HG03060 (cell line): ENCODE data around the gene DNHD1.

Source experiments
- ATAC-seq: cut with Tn5 transposase; IDR thresholded peaks from one replicate; pipeline ENCODE4 v1.9.1; 2021; ENCODE audit warnings: low read depth, moderate number of reproducible peaks; ENCODE audit not compliant: unreplicated experiment

Gene DNHD1, protein sequence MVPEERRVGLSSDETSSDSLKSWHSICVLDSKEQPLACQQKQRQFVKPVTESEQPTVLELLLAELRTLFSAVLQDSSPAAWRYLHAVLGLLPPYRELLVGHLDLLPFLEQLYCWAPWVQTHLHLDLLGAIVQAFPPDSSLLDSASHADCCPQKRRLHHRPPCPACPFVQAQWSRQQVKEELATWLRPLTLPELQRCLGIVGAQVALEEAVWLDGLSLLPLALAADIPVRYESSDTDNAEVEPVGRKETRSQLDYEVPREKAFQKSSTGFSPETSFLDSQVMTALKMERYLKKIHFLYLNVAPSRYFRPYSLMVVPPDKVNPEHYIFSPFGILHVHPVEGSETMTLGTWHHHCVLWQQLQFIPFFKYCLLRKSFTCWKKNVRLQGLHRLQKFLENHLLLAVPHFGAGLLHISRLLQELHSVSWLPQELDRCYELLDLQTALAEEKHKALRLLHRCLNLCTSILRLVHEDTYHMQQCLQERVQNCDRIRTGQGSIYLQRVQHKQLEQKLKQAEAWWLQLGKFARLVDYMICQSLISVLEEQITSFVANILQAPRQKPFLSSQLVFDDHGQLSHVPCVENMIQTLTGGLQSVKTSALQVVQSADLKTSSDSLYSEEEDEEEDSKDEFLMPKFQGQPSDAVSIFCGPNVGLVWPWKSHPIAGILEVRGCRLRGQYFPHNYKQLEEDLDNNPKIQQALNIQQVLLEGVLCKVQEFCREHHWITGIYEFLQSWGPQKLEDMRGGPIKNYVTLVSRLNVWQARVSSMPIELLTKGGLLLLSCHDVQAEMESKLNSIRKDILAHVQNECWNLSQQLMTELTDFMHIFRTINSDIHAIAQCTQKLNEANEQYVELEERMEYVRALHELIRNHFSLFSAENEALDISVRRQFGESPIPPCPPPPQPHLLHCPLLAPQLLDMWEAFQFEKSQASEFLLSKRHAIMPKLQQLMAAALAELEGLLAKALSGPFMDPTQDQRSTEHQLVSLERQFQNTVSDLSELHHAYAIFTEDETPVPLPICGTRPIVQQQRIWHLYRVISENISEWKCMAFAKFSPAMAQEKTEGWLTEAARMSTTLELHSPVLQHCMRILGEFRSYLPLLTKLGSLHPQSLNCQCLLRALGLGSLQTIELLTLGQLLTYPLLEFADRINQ (N-terminal part only)

GRCh38 chr11:6497069-6497839 lies at the start of gene DNHD1:
Gene DNHD1 (plus strand): TSS chr11:6497280. CDS start chr11:6498216, 936 bp downstream.
- no peak for ATAC-seq

- no peak for ATAC-seq
Observed at GRCh38 chr11:6448574-6448973, 48.5 kb upstream of the DNHD1 start.

- no peak for ATAC-seq
Observed at GRCh38 chr11:6452219-6452618, 44.9 kb upstream of the DNHD1 start.

DNA sequence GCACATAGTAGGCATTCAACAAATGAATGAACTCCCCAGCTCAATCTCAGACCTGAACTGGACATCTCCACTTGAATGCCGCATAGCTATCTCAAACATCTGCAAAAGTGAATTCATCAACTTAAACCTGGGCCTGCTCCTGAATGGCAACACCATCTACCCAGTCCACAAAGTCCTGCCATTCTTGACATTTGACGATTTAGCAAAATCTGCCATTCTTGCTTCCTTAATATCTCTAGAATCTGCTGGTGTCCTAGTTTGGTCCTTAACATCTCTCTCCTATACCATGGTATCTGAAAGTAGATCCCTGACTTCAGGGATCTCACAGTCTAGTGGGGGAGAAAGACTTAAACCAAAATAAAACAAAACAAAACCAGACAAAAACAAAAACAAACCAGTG lies 43.9 kb upstream of the DNHD1 start:
- no peak for ATAC-seq

DNA sequence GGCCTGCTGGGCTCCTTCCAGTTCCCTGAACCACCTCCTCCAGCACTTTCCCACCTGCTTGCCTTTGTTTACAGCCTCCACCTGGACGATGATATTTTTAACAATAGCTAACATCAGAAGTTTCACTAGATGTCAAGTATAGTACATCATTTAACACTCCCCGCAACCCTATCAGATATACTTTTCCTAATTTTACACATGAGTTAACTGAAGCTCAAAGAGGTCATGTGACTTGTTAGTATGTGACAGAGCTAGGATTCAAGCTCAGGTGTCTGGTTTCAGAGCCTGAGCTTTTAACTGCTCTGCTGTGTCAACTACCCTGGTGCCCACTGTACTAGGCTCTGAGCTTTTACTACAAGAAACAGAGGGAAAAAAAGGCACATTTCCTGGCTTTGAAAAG lies 42.0 kb upstream of the DNHD1 start:
- ATAC-seq = no peak

DNA sequence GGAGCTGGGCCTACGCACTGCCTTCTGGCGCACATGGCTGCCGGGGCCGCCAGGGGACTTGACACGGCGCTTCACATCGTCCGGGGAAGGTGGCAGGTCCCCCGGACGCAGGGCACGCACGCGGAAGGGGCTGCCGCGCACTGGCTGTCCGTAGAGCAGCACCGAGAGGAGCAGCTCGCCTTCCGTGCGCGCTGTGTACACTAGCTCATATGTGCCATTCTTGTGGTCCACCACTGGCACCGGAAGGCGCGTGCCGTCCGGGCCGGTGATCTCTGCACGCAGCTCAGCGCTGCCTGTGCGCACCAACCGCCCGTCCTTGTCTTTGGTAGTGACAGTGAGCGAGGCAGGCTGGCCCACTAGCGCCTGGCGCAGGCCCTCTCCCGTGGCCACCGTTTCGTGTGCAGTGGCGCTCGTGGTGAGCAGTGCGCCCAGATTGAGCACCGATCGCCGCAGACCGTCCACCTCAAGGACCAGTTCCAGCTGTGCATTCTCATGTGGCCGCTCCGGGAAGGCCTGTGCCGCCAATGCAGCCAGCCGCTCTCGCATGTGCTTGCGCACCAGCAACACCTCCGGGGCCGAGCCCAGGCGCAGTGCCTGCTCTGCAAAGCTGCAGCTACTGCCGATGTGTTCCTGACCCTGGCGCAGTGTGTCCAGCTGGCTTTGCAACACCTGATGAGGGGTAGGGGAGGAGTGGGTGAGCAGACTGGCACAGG lies 40.6 kb upstream of the DNHD1 start:
- ATAC-seq = no peak

DNA sequence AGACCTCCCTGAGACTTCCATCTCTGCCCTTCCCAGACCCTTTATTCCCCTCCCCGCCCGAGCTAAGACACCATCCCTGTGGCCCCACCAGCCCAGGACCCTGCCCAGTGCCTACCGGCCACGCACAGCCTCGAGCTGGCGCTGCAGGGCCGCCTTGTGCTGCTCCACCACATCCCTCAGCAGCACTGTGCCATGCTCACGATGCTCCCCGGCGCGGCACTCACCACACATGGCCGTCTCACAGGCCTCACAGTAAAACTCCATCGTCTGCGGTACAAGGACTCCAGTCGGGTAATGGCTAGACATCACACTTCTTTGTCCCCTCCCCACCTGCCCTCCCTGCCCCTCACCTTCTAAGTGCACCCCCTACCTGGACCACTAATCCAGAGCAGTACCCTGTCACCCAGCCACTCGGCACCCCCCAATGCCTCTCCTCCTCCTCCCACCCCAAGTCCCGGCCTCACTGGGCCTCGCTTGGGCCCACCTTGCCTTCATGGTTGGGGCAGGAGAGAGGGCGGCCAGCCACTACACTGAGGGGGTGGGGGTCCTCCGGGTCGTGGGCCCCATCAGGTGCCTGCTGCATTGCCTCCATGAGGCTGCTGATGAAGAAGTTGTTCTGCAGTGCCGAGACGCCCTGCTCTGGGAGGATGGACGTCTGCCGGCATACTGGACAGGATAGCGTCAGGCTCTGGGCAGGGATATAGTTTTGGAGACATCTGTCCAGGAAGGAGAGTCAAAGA lies 39.3 kb upstream of the DNHD1 start:
- ATAC-seq = no peak

GRCh38 chr11:6458352-6459098 lies 38.6 kb upstream of the DNHD1 start:
- ATAC-seq = no peak

DNA sequence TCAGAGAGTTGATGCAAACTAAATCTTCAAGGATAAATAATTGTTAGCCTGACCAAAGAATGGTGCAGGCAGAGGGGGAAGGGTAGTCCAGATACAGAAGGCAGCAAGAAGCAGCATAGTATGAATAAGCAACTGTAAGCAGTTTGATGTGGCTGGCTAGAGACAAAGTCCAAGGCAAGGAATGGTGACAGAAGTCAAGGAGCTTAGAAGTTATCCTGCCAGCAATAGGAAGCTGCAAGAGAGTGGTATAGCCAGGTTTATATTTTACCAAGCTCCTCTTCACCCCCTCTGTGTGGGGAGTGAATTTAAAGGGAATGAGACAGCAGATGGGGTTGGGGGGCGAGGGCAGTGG lies 38.0 kb upstream of the DNHD1 start:
- ATAC-seq = no peak

DNA sequence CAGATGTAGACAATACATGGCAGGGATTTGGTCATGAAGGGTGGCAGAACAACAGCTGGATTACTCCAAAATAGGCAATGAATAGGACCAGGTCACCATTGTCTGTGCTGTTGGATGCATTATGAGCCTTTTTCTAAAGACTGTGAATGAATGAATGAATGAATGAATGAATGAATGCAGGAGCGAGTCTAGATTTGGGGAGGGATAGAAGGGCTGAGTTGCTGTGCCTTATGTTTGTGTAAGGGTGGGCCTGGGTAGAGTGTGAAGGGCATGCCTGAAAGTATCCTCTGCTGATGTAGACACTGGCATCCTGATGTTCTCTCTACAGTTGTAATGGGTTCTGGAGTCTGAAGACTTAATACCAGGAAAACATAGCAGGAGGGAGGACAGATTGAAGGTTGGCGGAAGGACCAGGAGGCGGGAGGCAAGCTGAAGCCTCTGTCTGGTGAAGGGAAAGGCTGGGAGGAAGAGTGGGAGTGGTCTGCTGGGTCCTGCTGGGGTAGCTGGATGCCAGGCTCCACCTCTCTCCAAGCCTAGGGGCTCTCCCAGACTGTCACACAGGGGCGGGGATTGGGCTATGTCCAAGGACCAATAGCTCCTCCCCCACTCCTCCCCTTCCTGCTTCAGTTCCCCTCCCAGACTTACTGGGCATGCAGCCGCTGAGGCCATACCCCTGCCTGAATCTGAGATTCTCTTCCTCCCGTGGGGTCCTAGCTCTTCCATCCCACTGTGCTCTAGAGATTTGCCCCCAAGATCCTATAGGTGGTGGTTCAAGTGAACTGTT lies 28.2 kb upstream of the DNHD1 start:
- ATAC-seq = peak; percentile 68

DNA sequence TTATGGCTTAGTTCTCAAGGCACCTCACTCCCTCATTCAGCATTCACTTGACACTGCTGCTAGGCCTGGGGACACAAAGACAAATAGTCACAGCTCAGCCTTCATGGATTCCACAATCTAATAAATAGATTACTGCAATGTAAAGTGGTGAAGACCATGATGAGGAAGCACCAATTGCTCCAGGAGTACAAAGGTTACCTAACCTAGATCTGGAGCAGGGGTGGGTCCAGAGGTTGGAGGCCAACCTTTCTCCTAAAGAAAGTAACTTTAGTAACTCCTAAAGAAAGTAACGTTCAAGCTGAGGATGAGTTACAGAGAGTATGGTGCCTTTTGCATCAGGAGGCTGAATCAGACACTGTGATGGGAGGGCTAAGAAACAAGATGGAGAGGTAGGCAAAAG lies 27.5 kb upstream of the DNHD1 start:
- ATAC-seq = no peak

- no peak for ATAC-seq
Observed at GRCh38 chr11:6472934-6473333, 24.1 kb upstream of the DNHD1 start.

DNA sequence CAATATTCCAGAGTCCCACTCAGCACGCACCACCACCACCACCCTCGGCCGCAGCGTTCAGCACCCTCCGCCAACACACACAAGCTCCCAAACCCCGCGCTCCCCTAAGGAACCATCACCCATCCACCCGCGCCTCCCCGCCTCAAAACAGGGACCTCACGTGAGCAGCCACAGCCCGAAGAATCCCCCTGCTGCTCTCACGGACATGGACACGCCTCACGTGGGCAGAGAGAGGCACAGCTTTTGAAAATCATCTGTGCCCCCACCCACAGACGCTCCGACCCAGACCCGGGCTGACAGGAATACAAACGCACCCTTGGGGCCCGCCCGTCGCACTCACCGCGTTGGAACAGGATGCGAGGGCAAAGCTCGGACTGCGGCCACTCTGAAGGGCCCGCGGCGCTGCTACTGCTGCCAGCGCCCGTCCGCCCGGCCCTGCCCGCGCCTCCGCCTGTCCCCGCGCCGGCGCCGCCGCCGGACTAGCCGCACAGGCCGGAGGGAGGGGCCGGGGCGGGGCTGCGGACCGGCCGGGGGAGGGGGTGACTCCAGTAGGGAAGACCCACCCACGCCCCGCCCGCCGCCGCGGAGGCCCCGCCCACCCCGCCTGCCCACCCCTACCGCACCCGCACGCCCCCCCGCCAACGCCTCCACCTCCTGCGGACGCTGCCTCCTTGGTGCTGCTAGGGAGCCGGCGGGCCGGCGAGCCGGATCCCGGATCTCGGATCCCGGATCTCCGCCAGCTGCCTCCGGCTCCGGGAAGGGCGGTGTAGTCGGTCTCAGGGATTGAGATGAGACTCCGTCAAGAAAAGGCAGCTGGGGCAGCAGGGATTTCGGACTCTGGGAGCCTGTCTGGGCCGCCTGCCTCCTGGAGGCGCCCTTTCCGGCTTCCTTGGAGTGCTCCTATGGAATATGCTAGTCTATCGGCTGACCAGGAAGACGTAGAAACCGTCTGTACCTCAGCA lies 23.3 kb upstream of the DNHD1 start, which contains the start of gene TRIM3:
Gene TRIM3, minus strand, starts transcription at position 491 of the 962 bp plus-strand sequence. CDS start 8,246 bp downstream, outside the sequence.
- ATAC-seq = no peak

GRCh38 chr11:6474413-6474792 lies 22.7 kb upstream of the DNHD1 start:
- ATAC-seq = no peak

- no peak for ATAC-seq
Observed at GRCh38 chr11:6474806-6475500, 22.1 kb upstream of the DNHD1 start.

DNA sequence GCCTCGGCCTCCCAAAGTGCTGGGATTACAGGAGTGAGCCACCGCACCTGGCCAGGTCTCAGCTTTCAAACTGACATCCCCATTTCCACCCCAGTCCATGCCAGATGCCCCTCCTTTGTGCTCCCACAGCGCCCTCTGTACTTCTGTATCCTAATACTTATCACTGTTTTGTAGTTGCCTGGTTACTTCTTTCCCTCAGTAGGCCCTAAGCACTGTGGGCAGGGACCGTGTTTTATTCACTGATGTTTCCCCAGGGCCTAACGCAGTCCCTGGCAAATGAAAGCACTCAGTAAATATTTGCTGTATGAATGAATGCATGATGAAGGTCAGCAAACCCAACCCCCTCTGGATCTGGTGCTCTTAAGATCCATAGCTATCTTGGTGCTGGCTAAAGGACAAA lies 21.1 kb upstream of the DNHD1 start:
- no peak for ATAC-seq
